OCI-LY1 (cell line): Measurements from ENCODE around the gene MSANTD3.

Experiments
- H2AFZ ChIP-seq: fragments of 200-600 bp; sonication (generic), shearing (Covaris generic); 2 replicates; pipeline ENCODE4 v1.6.0; 2014; ENCODE audit warnings: antibody characterized with exemption, mild to moderate bottlenecking, low read length
- H3F3A ChIP-seq: fragments of 200-600 bp; sonication (generic), shearing (Covaris generic); 2 replicates; pipeline ENCODE4 v1.6.0; 2014; ENCODE audit warnings: mild to moderate bottlenecking, antibody characterized with exemption, low read length, moderate library complexity; ENCODE audit not compliant: insufficient read depth
- H3K27ac ChIP-seq: fragments of 200-600 bp; sonication (generic); 2 replicates; pipeline ENCODE4 v1.5.1; 2014; ENCODE audit warnings: low read length, mixed run types, mild to moderate bottlenecking, low read depth; ENCODE audit not compliant: poor library complexity, severe bottlenecking
- H3K27me3 ChIP-seq: fragments of 200-600 bp; sonication (generic); 2 replicates; pipeline ENCODE4 v1.6.0; 2014; ENCODE audit warnings: antibody characterized with exemption, mild to moderate bottlenecking, low read length, moderate library complexity; ENCODE audit not compliant: insufficient read depth
- H3K36me3 ChIP-seq: fragments of 200-600 bp; sonication (generic); 2 replicates; pipeline ENCODE4 v1.6.1; 2014; ENCODE audit warnings: mild to moderate bottlenecking, antibody characterized with exemption, low read length, moderate library complexity, mixed read lengths; ENCODE audit not compliant: insufficient read depth
- H3K4me1 ChIP-seq: fragments of 200-600 bp; sonication (generic); 2 replicates; pipeline ENCODE4 v1.5.1; 2014; ENCODE audit warnings: mild to moderate bottlenecking, low read length, moderate library complexity; ENCODE audit not compliant: insufficient read depth, severe bottlenecking
- H3K4me2 ChIP-seq: fragments of 200-600 bp; sonication (generic), shearing (Covaris generic); 2 replicates; pipeline ENCODE4 v1.6.1; 2014; ENCODE audit warnings: low read length
- H3K4me3 ChIP-seq: fragments of 200-600 bp; sonication (generic); 2 replicates; pipeline ENCODE4 v1.5.1; 2014; ENCODE audit warnings: low read length, low read depth, mild to moderate bottlenecking, mixed read lengths; ENCODE audit not compliant: poor library complexity, severe bottlenecking
- H3K79me2 ChIP-seq: fragments of 200-600 bp; shearing (Covaris generic); 2 replicates; pipeline ENCODE4 v1.6.1; 2016; ENCODE audit warnings: mixed run types, low read length, mixed read lengths; ENCODE audit not compliant: insufficient read depth
- H3K9ac ChIP-seq: fragments of 200-600 bp; sonication (generic), shearing (Covaris generic); 2 replicates; pipeline ENCODE4 v1.6.1; 2014; ENCODE audit warnings: mild to moderate bottlenecking, low read length, mixed read lengths
- H3K9me2 ChIP-seq: fragments of 200-600 bp; sonication (generic), shearing (Covaris generic); 2 replicates; pipeline ENCODE4 v1.6.1; 2014; ENCODE audit warnings: low read depth, mild to moderate bottlenecking, low read length, mixed read lengths
- H3K9me3 ChIP-seq: fragments of 200-600 bp; shearing (Covaris generic); 2 replicates; pipeline ENCODE4 v1.6.1; 2014; ENCODE audit warnings: low read length, mixed read lengths
- H4K20me1 ChIP-seq: fragments of 200-600 bp; sonication (generic), shearing (Covaris generic); 2 replicates; pipeline ENCODE4 v1.6.0; 2016; ENCODE audit warnings: mild to moderate bottlenecking, low read length; ENCODE audit not compliant: insufficient read depth
- EZH2 ChIP-seq: fragments of 200-600 bp; sonication (generic), shearing (Covaris generic); IDR thresholded peaks from 2 replicates; pipeline ENCODE4 v1.8.0; 2017; ENCODE audit warnings: borderline replicate concordance, mixed run types, mild to moderate bottlenecking, antibody characterized with exemption, low read length, moderate library complexity, mixed read lengths
- TF ChIP-seq, protein P1 (sequence below): fragments of 200-600 bp; sonication (generic), shearing (Covaris generic); IDR thresholded peaks from 2 replicates; pipeline ENCODE4 v1.5.1; 2017; ENCODE audit warnings: mild to moderate bottlenecking, antibody characterized with exemption, low read length, moderate library complexity, mixed read lengths

MSANTD3 gene

DNA sequence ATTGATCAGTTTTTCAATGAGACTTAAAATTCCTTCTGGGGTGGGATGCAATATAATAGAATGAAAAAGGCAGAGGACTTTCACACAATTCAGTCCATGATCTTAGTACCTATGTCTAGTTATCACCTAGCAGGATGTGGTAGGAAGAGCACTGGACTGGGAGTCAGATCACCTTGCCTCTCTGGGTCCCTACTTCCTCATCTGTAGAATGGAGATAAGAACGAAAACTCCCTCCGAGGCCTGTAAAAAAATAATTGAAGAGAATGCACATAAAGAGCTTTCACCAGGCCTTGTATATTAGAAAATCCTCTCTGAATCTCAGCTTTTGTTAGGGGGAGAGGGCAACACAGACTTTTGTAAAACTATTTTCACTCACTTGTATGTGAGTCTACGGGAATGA, 45.3 kb downstream of the MSANTD3 start:
- TF ChIP-seq, protein P1, sequence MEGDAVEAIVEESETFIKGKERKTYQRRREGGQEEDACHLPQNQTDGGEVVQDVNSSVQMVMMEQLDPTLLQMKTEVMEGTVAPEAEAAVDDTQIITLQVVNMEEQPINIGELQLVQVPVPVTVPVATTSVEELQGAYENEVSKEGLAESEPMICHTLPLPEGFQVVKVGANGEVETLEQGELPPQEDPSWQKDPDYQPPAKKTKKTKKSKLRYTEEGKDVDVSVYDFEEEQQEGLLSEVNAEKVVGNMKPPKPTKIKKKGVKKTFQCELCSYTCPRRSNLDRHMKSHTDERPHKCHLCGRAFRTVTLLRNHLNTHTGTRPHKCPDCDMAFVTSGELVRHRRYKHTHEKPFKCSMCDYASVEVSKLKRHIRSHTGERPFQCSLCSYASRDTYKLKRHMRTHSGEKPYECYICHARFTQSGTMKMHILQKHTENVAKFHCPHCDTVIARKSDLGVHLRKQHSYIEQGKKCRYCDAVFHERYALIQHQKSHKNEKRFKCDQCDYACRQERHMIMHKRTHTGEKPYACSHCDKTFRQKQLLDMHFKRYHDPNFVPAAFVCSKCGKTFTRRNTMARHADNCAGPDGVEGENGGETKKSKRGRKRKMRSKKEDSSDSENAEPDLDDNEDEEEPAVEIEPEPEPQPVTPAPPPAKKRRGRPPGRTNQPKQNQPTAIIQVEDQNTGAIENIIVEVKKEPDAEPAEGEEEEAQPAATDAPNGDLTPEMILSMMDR, result no peak
- TF ChIP-seq EZH2, result no peak
- H3K9ac ChIP-seq, result peak overlapping the region; percentile 33; the same call in 1 of the 2 replicates
- peaks cover 25% of the 10 kb centered on the region for H3K4me1 ChIP-seq
- no peaks in the 10 kb centered on the region for H4K20me1 ChIP-seq
- H3K9me3 ChIP-seq, result no peaks in the 10 kb centered on the region
- H3K27ac ChIP-seq, result no peak overlapping the region
- no peaks in the 10 kb centered on the region for H3K36me3 ChIP-seq
- peak overlapping the region; percentile 92 for H3K4me3 ChIP-seq
- H3K27me3 ChIP-seq, result no peaks in the 10 kb centered on the region
- H3K9me2 ChIP-seq, result no peaks in the 10 kb centered on the region
- H3F3A ChIP-seq, result no peaks in the 10 kb centered on the region
- H3K4me2 ChIP-seq, result peak overlapping the region; percentile 54
- H2AFZ ChIP-seq, result no peak overlapping the region
- no peaks in the 10 kb centered on the region; the same call in 1 of the 2 replicates for H3K79me2 ChIP-seq

- Histone ChIP-seq H3K4me2 (peak within 1 kb of the TSS; percentile 79), H3K4me1 (peaks cover 25% of the 10 kb centered on the region), H3K27ac (no peak within 1 kb of the TSS), H3K9ac (peak within 1 kb of the TSS; percentile 77), H3K4me3 (peak within 1 kb of the TSS; percentile 92), H2AFZ (no peak within 1 kb of the TSS), H3K36me3 (no peaks in the 10 kb centered on the region), H3K79me2 (no peaks in the 10 kb centered on the region; the same call in 1 of the 2 replicates), H3K9me2 (no peaks in the 10 kb centered on the region), H4K20me1 (no peaks in the 10 kb centered on the region), H3K9me3 (no peaks in the 10 kb centered on the region), H3F3A (no peaks in the 10 kb centered on the region), H3K27me3 (no peaks in the 10 kb centered on the region)
- TF ChIP-seq, protein P1, result peak; percentile 14; the same call in 1 of the 2 replicates
- TF ChIP-seq EZH2, result no peak
Measured at GRCh38 chr9:100472788-100473275, 45.9 kb downstream of the MSANTD3 start, which contains the start of gene TMEFF1. Gene TMEFF1, plus strand, starts transcription at chr9:100473149. Its CDS starts 396 bp downstream, at chr9:100473545.

- H3K27me3 ChIP-seq, result no peaks in the 10 kb centered on the region
- H3K9me3 ChIP-seq, result no peaks in the 10 kb centered on the region
- H3K9me2 ChIP-seq, result no peaks in the 10 kb centered on the region
- peak overlapping the region; percentile 92 for H3K4me3 ChIP-seq
- TF ChIP-seq EZH2, result no peak
- TF ChIP-seq, protein P1, result no peak
- no peaks in the 10 kb centered on the region for H3F3A ChIP-seq
- peaks cover 25% of the 10 kb centered on the region for H3K4me1 ChIP-seq
- H3K36me3 ChIP-seq, result no peaks in the 10 kb centered on the region
- no peaks in the 10 kb centered on the region; the same call in 1 of the 2 replicates for H3K79me2 ChIP-seq
- H2AFZ ChIP-seq, result no peak overlapping the region
- H3K9ac ChIP-seq, result peak overlapping the region; percentile 77
- H4K20me1 ChIP-seq, result no peaks in the 10 kb centered on the region
- no peak overlapping the region for H3K27ac ChIP-seq
- peak overlapping the region; percentile 79 for H3K4me2 ChIP-seq
Measured at GRCh38 chr9:100473276-100474081, 46.5 kb downstream of the MSANTD3 start.
